SK-N-SH treated with all-trans-retinoic acid at 6 μM for 48 hours (cell line): ENCODE results near the gene COA5.
A peak's percentile ranks its signal among the peaks of the same experiment; 100 is the strongest.

Source experiments
- ATAC-seq: fragments of 200-7000 bp; cut with Tn5 transposase; 3 replicates; pipeline ENCODE4 v1.9.1; 2020; ENCODE audit warnings: mild to moderate bottlenecking, moderate library complexity
- ARNTL ChIP-seq: fragments of 450-650 bp; formaldehyde crosslinking; IDR thresholded peaks from 2 replicates; pipeline ENCODE4 v1.5.0; 2020; ENCODE audit warnings: low read depth, mild to moderate bottlenecking, moderate library complexity, borderline replicate concordance
- CSDC2 ChIP-seq: fragments of 250-450 bp; sonication (Bioruptor Pico); IDR thresholded peaks from 2 replicates; pipeline ENCODE4 v1.5.0; 2020; ENCODE audit warnings: mild to moderate bottlenecking, moderate library complexity
- ESRRG ChIP-seq: fragments of 250-450 bp; sonication (Bioruptor Pico); IDR thresholded peaks from 2 replicates; pipeline ENCODE4 v1.6.1; 2021; ENCODE audit warnings: mild to moderate bottlenecking
- GLIS3 ChIP-seq: fragments of 250-450 bp; sonication (Bioruptor Pico); IDR thresholded peaks from 2 replicates; pipeline ENCODE4 v1.5.0; 2020; ENCODE audit warnings: mild to moderate bottlenecking, moderate library complexity
- OSR1 ChIP-seq: fragments of 250-450 bp; sonication (Bioruptor Pico); IDR thresholded peaks from 2 replicates; pipeline ENCODE4 v1.8.0; 2022; ENCODE audit warnings: moderate library complexity, mild to moderate bottlenecking, inconsistent platforms
- PPARA ChIP-seq: fragments of 250-450 bp; sonication (Bioruptor Pico); IDR thresholded peaks from 2 replicates; pipeline ENCODE4 v1.5.0; 2020; ENCODE audit warnings: mild to moderate bottlenecking, borderline replicate concordance
- RARB ChIP-seq: fragments of 250-450 bp; sonication (Bioruptor Pico); IDR thresholded peaks from 2 replicates; pipeline ENCODE4 v1.8.0; 2021; ENCODE audit warnings: mild to moderate bottlenecking, moderate library complexity
- SNAI2 ChIP-seq: fragments of 250-450 bp; sonication (Bioruptor Pico); IDR thresholded peaks from 2 replicates; pipeline ENCODE4 v1.5.0; 2020; ENCODE audit warnings: mild to moderate bottlenecking, moderate library complexity
- TCF4 ChIP-seq: fragments of 250-450 bp; sonication (Bioruptor Pico); IDR thresholded peaks from 2 replicates; pipeline ENCODE4 v1.8.0; 2021; ENCODE audit warnings: mild to moderate bottlenecking, moderate library complexity, borderline replicate concordance
- TOX ChIP-seq: fragments of 250-450 bp; sonication (Bioruptor Pico); IDR thresholded peaks from 2 replicates; pipeline ENCODE4 v1.8.0; 2021; ENCODE audit warnings: mild to moderate bottlenecking, moderate library complexity, borderline replicate concordance
- ZC3H10 ChIP-seq: fragments of 250-450 bp; sonication (Bioruptor Pico); IDR thresholded peaks from 2 replicates; pipeline ENCODE4 v1.5.1; 2021; ENCODE audit warnings: mild to moderate bottlenecking, moderate library complexity
- ZFP3 ChIP-seq: fragments of 250-450 bp; sonication (Bioruptor Pico); IDR thresholded peaks from 2 replicates; pipeline ENCODE4 v1.5.0; 2020; ENCODE audit warnings: mild to moderate bottlenecking, moderate library complexity
- ZFP30 ChIP-seq: fragments of 450-650 bp; formaldehyde crosslinking; IDR thresholded peaks from 2 replicates; pipeline ENCODE4 v1.5.0; 2022; ENCODE audit warnings: mild to moderate bottlenecking, moderate library complexity
- ZNF565 ChIP-seq: fragments of 450-650 bp; formaldehyde crosslinking; conservative IDR thresholded peaks from 2 replicates; pipeline ENCODE4 v1.5.0; 2020; ENCODE audit warnings: low read depth, mild to moderate bottlenecking, moderate library complexity
- ZNF8 ChIP-seq: fragments of 450-650 bp; formaldehyde crosslinking; IDR thresholded peaks from 2 replicates; pipeline ENCODE4 v1.5.0; 2020; ENCODE audit warnings: mild to moderate bottlenecking, moderate library complexity
- TF ChIP-seq, protein P1 (sequence below): fragments of 250-450 bp; sonication (Bioruptor Pico); IDR thresholded peaks from 2 replicates; pipeline ENCODE4 v1.8.0; 2021; ENCODE audit warnings: low read depth, mild to moderate bottlenecking, moderate library complexity, borderline replicate concordance
- TF ChIP-seq, protein P2 (sequence below): fragments of 250-450 bp; sonication (Bioruptor Pico); IDR thresholded peaks from 2 replicates; pipeline ENCODE4 v1.8.0; 2020; ENCODE audit warnings: mild to moderate bottlenecking, moderate library complexity, borderline replicate concordance
- TF ChIP-seq, protein P3 (sequence below): fragments of 250-450 bp; sonication (Bioruptor Pico); IDR thresholded peaks from 2 replicates; pipeline ENCODE4 v1.5.1; 2020; ENCODE audit warnings: low read depth, mild to moderate bottlenecking, moderate library complexity
- TF ChIP-seq, protein P4 (sequence below): fragments of 250-450 bp; sonication (Bioruptor Pico); IDR thresholded peaks from 2 replicates; pipeline ENCODE4 v1.5.1; 2021; ENCODE audit warnings: mild to moderate bottlenecking, moderate library complexity

Gene COA5

DNA sequence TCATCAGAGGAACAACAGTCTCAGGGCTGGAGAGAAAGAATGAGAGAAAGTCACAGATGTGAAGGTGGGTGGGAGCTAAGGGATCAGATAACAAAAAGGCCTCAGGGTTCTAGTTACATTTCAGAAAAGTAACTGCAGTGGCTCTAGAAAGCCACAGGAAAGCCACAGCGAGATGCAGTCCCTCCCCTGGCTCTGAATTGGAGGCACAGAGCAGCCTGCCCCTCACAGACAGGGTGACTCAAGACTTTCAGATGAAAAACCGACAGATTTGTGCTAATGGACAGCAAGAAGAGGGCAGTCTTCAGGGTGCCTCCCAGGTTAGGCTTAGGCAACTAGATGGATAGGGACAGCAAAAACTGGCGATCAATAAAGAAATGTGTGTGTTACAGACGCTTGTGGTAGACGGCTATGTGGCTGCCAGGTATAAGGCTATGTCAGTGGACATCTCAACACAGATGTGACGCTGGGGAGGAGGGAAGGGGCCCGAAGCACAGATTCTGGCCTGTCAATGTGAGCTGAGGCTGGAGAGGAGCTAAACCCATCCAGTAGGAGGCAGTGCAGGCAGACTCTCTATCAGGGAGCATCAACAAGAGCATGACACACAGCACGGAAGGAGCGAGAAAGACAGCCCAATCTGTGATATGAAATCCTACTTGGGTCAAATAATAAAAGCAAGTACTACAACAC, 26.2 kb upstream of the COA5 start:
- ATAC-seq, result peak; percentile 67
- no peak for TF ChIP-seq TOX (CRISPR knock-in tag)
- TF ChIP-seq, protein P1, sequence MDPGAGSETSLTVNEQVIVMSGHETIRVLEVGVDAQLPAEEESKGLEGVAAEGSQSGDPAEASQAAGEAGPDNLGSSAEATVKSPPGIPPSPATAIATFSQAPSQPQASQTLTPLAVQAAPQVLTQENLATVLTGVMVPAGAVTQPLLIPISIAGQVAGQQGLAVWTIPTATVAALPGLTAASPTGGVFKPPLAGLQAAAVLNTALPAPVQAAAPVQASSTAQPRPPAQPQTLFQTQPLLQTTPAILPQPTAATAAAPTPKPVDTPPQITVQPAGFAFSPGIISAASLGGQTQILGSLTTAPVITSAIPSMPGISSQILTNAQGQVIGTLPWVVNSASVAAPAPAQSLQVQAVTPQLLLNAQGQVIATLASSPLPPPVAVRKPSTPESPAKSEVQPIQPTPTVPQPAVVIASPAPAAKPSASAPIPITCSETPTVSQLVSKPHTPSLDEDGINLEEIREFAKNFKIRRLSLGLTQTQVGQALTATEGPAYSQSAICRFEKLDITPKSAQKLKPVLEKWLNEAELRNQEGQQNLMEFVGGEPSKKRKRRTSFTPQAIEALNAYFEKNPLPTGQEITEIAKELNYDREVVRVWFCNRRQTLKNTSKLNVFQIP (CRISPR knock-in tag), result no peak

DNA sequence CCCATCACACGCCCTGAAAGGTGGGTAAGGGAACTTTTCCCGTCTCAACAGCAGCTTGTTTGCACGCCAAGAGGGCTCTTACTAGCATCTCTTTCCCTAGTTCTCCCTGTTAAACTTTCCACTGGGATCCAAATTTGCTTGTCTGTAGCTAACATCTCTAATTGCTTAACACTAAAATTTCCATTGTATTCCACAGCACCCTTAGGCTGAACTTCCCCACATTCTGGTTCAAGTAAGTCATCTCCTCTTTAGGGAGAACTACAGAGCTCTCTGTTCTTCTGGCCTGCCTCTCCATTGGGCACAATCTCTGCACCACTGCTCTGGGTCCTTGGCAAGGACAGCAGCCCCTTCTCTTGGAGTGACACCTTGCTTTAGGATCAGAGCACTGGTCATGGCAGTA, 24.0 kb upstream of the COA5 start:
- no peak for ATAC-seq

DNA sequence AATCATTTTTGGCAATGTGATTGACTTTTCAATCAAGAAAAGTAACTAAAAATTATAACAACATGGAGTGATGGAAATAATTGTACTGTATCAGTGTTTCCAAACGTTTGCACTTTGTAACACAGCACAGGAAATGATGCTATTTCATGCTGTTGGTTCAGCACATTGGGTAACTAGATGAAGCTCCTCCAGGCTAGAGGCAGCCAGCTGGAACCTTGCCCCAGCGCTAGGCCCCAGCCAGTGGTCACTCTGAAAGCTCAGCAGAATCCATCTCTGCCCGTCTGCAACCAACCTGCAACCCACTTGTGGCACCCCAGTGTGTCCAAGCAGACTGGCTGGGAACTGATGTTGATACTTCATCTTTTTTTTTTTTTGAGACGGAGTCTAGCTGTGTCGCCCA, 15.3 kb upstream of the COA5 start:
- ATAC-seq, result no peak
- TF ChIP-seq, protein P2, sequence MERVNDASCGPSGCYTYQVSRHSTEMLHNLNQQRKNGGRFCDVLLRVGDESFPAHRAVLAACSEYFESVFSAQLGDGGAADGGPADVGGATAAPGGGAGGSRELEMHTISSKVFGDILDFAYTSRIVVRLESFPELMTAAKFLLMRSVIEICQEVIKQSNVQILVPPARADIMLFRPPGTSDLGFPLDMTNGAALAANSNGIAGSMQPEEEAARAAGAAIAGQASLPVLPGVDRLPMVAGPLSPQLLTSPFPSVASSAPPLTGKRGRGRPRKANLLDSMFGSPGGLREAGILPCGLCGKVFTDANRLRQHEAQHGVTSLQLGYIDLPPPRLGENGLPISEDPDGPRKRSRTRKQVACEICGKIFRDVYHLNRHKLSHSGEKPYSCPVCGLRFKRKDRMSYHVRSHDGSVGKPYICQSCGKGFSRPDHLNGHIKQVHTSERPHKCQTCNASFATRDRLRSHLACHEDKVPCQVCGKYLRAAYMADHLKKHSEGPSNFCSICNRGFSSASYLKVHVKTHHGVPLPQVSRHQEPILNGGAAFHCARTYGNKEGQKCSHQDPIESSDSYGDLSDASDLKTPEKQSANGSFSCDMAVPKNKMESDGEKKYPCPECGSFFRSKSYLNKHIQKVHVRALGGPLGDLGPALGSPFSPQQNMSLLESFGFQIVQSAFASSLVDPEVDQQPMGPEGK (CRISPR knock-in tag), result no peak
- no peak for TF ChIP-seq TCF4 (CRISPR knock-in tag)
- TF ChIP-seq ESRRG (CRISPR knock-in tag), result no peak
- TF ChIP-seq PPARA (CRISPR knock-in tag), result no peak
- no peak for TF ChIP-seq CSDC2 (CRISPR knock-in tag)
- TF ChIP-seq ZFP30 (CRISPR knock-in tag), result no peak
- no peak for TF ChIP-seq RARB
- no peak for TF ChIP-seq OSR1
- TF ChIP-seq, protein P3, sequence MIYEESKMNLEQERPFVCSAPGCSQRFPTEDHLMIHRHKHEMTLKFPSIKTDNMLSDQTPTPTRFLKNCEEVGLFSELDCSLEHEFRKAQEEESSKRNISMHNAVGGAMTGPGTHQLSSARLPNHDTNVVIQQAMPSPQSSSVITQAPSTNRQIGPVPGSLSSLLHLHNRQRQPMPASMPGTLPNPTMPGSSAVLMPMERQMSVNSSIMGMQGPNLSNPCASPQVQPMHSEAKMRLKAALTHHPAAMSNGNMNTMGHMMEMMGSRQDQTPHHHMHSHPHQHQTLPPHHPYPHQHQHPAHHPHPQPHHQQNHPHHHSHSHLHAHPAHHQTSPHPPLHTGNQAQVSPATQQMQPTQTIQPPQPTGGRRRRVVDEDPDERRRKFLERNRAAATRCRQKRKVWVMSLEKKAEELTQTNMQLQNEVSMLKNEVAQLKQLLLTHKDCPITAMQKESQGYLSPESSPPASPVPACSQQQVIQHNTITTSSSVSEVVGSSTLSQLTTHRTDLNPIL (CRISPR knock-in tag), result no peak
- no peak for TF ChIP-seq ZC3H10 (CRISPR knock-in tag)
- TF ChIP-seq ZNF565 (CRISPR knock-in tag), result no peak
- TF ChIP-seq, protein P1 (CRISPR knock-in tag), result no peak
- TF ChIP-seq ZNF8, result no peak
- TF ChIP-seq, protein P4, sequence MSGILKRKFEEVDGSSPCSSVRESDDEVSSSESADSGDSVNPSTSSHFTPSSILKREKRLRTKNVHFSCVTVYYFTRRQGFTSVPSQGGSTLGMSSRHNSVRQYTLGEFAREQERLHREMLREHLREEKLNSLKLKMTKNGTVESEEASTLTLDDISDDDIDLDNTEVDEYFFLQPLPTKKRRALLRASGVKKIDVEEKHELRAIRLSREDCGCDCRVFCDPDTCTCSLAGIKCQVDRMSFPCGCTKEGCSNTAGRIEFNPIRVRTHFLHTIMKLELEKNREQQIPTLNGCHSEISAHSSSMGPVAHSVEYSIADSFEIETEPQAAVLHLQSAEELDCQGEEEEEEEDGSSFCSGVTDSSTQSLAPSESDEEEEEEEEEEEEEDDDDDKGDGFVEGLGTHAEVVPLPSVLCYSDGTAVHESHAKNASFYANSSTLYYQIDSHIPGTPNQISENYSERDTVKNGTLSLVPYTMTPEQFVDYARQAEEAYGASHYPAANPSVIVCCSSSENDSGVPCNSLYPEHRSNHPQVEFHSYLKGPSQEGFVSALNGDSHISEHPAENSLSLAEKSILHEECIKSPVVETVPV, result no peak
- TF ChIP-seq SNAI2 (CRISPR knock-in tag), result no peak
- TF ChIP-seq GLIS3 (CRISPR knock-in tag), result no peak
- TF ChIP-seq ARNTL (CRISPR knock-in tag), result no peak

More for the DNA sequence above, 24.0 kb upstream of the COA5 start:
- TF ChIP-seq CSDC2 (CRISPR knock-in tag) (no peak), ARNTL (CRISPR knock-in tag) (no peak), RARB (no peak), OSR1 (no peak), ZFP3 (no peak), ZFP30 (CRISPR knock-in tag) (no peak), SNAI2 (CRISPR knock-in tag) (no peak), TOX (CRISPR knock-in tag) (no peak), ZNF565 (CRISPR knock-in tag) (no peak)
- TF ChIP-seq, protein P1 (CRISPR knock-in tag), result no peak
- TF ChIP-seq, protein P2 (CRISPR knock-in tag), result no peak
- TF ChIP-seq, protein P3 (CRISPR knock-in tag), result no peak
- TF ChIP-seq, all 23 proteins: peak for 0
